Measurements from ENCODE around the gene ST6GAL1. TPM values are rescaled to one million over a fixed set of nuclear protein-coding genes. Genes with fewer than 3 reads are reported as not detected.

The ST6GAL1 gene
- total and polyA plus RNA-seq, 2 of the 4 experiments (the other 2 are of a cell fraction), result 1.4 to 2.9 TPM

DNA sequence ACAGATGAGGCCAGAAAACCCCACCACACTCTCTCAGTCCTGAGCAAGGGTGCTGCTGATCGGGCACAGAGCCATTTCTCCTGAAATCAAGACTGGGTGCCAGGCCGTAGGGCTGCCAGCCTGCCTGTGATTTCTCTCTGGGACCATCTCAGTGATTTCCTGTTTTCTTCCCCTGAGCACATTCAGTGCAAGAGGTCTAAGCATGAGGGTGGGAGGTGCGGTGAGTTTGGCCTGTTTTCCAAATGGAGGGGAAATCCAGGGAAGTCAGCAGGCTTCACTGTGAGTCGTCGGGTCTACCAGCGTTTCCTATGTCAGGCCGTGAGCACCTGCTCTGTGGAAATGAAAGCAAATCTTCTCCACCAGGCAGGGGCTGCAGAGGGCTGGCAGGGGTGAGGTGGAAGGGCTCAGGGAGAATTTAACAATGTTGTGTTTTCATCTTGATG lies 82.3 kb downstream of the ST6GAL1 start:
- H3K4me2 ChIP-seq (ENCODE audit: low read depth, low read length), result peak overlapping the region; percentile 79
- POLR2A ChIA-PET (ENCODE audit: unreplicated experiment), result no interaction called here
- CTCF ChIA-PET, result interaction anchor here (1.1 kb wide), 1 partner anchor 152 kb away, joined by 3 read pairs; no protein-coding TSS in a partner anchor

More for the DNA sequence above, 82.3 kb downstream of the ST6GAL1 start:
- Histone ChIP-seq H3K18ac (ENCODE audit: low read depth, low read length) (no peak overlapping the region; the same call in 1 of the 2 replicates), H3K14ac (replicated peaks; ENCODE audit: low read depth, low read length) (0 out of 2 replicates have a peak overlapping the region, but pooled peaks have one; percentile 19), H2BK120ac (ENCODE audit: low read depth, low read length) (peak overlapping the region; percentile 39), H2BK5ac (ENCODE audit: low read depth, low read length, poor library complexity, severe bottlenecking) (no peak overlapping the region), H2AFZ (replicated peaks; ENCODE audit: low read length, poor library complexity) (peak overlapping the region; percentile 76), H3K27ac (ENCODE audit: insufficient read depth, low read length) (peak overlapping the region; percentile 1; the same call in 1 of the 2 replicates), H3K36me3 (ENCODE audit: control insufficient read depth, insufficient read depth, low read length) (no peaks in the 10 kb centered on the region), H3K23ac (ENCODE audit: low read depth, low read length) (no peak overlapping the region), H3K9ac (ENCODE audit: low read depth, low read length) (no peak overlapping the region), H3K9me3 (ENCODE audit: control insufficient read depth, insufficient read depth, low read length) (no peaks in the 10 kb centered on the region), H2AK9ac (replicated peaks; ENCODE audit: low read depth, low read length, poor library complexity) (no peak overlapping the region), H3K9me1 (ENCODE audit: insufficient read depth, low read length) (no peaks in the 10 kb centered on the region), H3K27me3 (ENCODE audit: control insufficient read depth, insufficient read depth, low read length) (no peaks in the 10 kb centered on the region), H4K8ac (ENCODE audit: low read depth in 2 of 2, low read length in 2 of 2) (peak overlapping the region in 1 of 2 experiments; percentile 46; a peak in 1 of 4 replicates), H4K5ac (ENCODE audit: low read depth, low read length) (no peak overlapping the region; the same call in 1 of the 2 replicates), H2BK15ac (ENCODE audit: low read depth, low read length) (no peak overlapping the region), H3K4me3 (ENCODE audit: insufficient read depth, low read depth, low read length) (no peak overlapping the region), H3K4ac (ENCODE audit: low read depth, low read length) (0 out of 2 replicates have a peak overlapping the region, but pooled peaks have one; percentile 27), H4K20me1 (ENCODE audit: insufficient read depth, low read length) (no peaks in the 10 kb centered on the region), H4K91ac (ENCODE audit: insufficient read depth, low read depth, low read length) (peak overlapping the region; percentile 39; the same call in 1 of the 2 replicates), H3K79me1 (ENCODE audit: low read depth in 1 of 2, low read length in 2 of 2) (no peaks in the 10 kb centered on the region), H2BK20ac (ENCODE audit: low read depth, low read length) (peak overlapping the region; percentile 40; the same call in 1 of the 2 replicates), H3K4me1 (ENCODE audit: control insufficient read depth, insufficient read depth, low read length) (peaks cover 8% of the 10 kb centered on the region; the same call in 1 of the 2 replicates), H2AK5ac (ENCODE audit: low read depth, low read length) (no peak overlapping the region), H3K56ac (ENCODE audit: extremely low read depth, insufficient read depth, low read length) (no peak overlapping the region)
- dilution Hi-C loops (cut with HindIII; ENCODE audit: low sequenced_read_pairs, unreplicated experiment), result no loop called here
- in situ Hi-C loops (cut with MboI; ENCODE audit: low sequenced_read_pairs), result no loop called here
- WGBS, 2 experiments (ENCODE audit: extremely low coverage in 2 of 2, insufficient read length in 1 of 2), result 60% methylated on average over 1 of the region's 7 CpGs; no CpG with 5 or more reads in 1 of the 2 experiments
- ATAC-seq (ENCODE audit: low read depth), result peak; percentile 50
- TF ChIP-seq, protein P1, sequence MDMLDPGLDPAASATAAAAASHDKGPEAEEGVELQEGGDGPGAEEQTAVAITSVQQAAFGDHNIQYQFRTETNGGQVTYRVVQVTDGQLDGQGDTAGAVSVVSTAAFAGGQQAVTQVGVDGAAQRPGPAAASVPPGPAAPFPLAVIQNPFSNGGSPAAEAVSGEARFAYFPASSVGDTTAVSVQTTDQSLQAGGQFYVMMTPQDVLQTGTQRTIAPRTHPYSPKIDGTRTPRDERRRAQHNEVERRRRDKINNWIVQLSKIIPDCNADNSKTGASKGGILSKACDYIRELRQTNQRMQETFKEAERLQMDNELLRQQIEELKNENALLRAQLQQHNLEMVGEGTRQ (IDR thresholded peaks at IDR 0.05; ENCODE audit: low read depth, low read length), result no peak
- intact Hi-C loops (cut with micrococcal nuclease), result no loop called here
- peak; percentile 64 for DNase-seq
- no TSS peak for BruUV-seq (replicated peaks)
